A204.1 (cell line): ENCODE results near the gene MYO1D.
"Not testable (repeated sequence)": the region's sequence is repeated elsewhere in the genome, so short reads cannot be mapped to it uniquely, and the experiment has no call there.

ENCODE experiments used
- FAIRE-seq: peaks from 2 replicates; lab custom pipeline; 2012; peaks lifted over from hg19 to GRCh38; lab: Jason Lieb, UNC

Gene MYO1D

GRCh38 chr17:32894245-32894644 lies 17.3 kb upstream of the MYO1D start:
- FAIRE-seq, result no peak

- FAIRE-seq, result not testable (repeated sequence)
Measured at GRCh38 chr17:32887410-32887809, 10.5 kb upstream of the MYO1D start.

GRCh38 chr17:32886951-32887350 lies 10.0 kb upstream of the MYO1D start:
- not testable (repeated sequence) for FAIRE-seq

- FAIRE-seq, result no peak
Measured at GRCh38 chr17:32882734-32883133, 5.8 kb upstream of the MYO1D start.

- no peak for FAIRE-seq
Measured at GRCh38 chr17:32882029-32882428, 5.1 kb upstream of the MYO1D start.

GRCh38 chr17:32880671-32881453 lies 3.9 kb upstream of the MYO1D start:
- FAIRE-seq, result no peak

GRCh38 chr17:32879134-32879533 lies 2.2 kb upstream of the MYO1D start:
- no peak for FAIRE-seq

- no peak for FAIRE-seq
Measured at GRCh38 chr17:32878211-32878610, 1.3 kb upstream of the MYO1D start.

- FAIRE-seq, result no peak
Measured at GRCh38 chr17:32877164-32877764, 340 bp upstream of the MYO1D start.

GRCh38 chr17:32875923-32876416 lies 954 bp downstream of the MYO1D start:
- no peak for FAIRE-seq

- no peak for FAIRE-seq
Measured at GRCh38 chr17:32875230-32875917, 1.6 kb downstream of the MYO1D start.

- FAIRE-seq, result no peak
Measured at GRCh38 chr17:32873114-32873513, 3.8 kb downstream of the MYO1D start.

- no peak for FAIRE-seq
Measured at GRCh38 chr17:32871746-32872145, 5.2 kb downstream of the MYO1D start.

- FAIRE-seq, result no peak
Measured at GRCh38 chr17:32870969-32871368, 6.0 kb downstream of the MYO1D start.

- FAIRE-seq, result no peak
Measured at GRCh38 chr17:32870027-32870670, 6.8 kb downstream of the MYO1D start.

- no peak for FAIRE-seq
Measured at GRCh38 chr17:32869345-32870026, 7.4 kb downstream of the MYO1D start.

- FAIRE-seq, result no peak
Measured at GRCh38 chr17:32865141-32865540, 11.8 kb downstream of the MYO1D start.

- no peak for FAIRE-seq
Measured at GRCh38 chr17:32863559-32863958, 13.4 kb downstream of the MYO1D start.

- FAIRE-seq, result no peak
Measured at GRCh38 chr17:32862940-32863339, 14.0 kb downstream of the MYO1D start.

GRCh38 chr17:32861981-32862380 lies 14.9 kb downstream of the MYO1D start:
- no peak for FAIRE-seq

GRCh38 chr17:32859857-32860525 lies 16.9 kb downstream of the MYO1D start:
- FAIRE-seq, result no peak

GRCh38 chr17:32855620-32856019 lies 21.3 kb downstream of the MYO1D start:
- FAIRE-seq, result no peak
